Mesodermal cell (in vitro differentiated cells): ENCODE results near the gene OOSP4A.
"Not testable (repeated sequence)": the region's sequence is repeated elsewhere in the genome, so short reads cannot be mapped to it uniquely, and the experiment has no call there.

Source experiments
- H3K27ac ChIP-seq: 2 replicates; pipeline ENCODE4 v1.7.0; 2013; ENCODE audit warnings: mild to moderate bottlenecking, low read depth, low read length, moderate library complexity; ENCODE audit not compliant: severe bottlenecking
- H3K36me3 ChIP-seq: 2 replicates; pipeline ENCODE4 v1.7.1; 2013; ENCODE audit warnings: mild to moderate bottlenecking, low read length, moderate library complexity; ENCODE audit not compliant: control insufficient read depth, insufficient read depth
- H3K4me1 ChIP-seq: one replicate; pipeline ENCODE4 v1.7.1; 2013; ENCODE audit warnings: mild to moderate bottlenecking, low read length; ENCODE audit not compliant: insufficient read depth, control insufficient read depth, poor library complexity, severe bottlenecking
- H3K4me3 ChIP-seq: 2 replicates; pipeline ENCODE4 v1.7.0; 2013; ENCODE audit warnings: low read length, control low read depth, mild to moderate bottlenecking; ENCODE audit not compliant: insufficient read depth, poor library complexity, severe bottlenecking; ENCODE audit errors: extremely low read depth
- H3K9me3 ChIP-seq: 2 replicates; pipeline ENCODE4 v1.7.1; 2013; ENCODE audit warnings: mild to moderate bottlenecking, low read length, moderate library complexity; ENCODE audit not compliant: control insufficient read depth
- WGBS, 2 experiments: methylation state at CpG; one replicate each; pipeline ENCODE4 v1.1.5; 2013; ENCODE audit warnings: missing lambda C conversion rate in 2 of 2; ENCODE audit not compliant: insufficient coverage in 2 of 2; 5-methylcytosine and 5-hydroxymethylcytosine counted together

OOSP4A gene

GRCh38 chr11:59981106-59981770 lies 17.4 kb downstream of the OOSP4A start:
- WGBS, 2 experiments = 100% methylated on average over 3 of the region's 4 CpGs; no CpG with 5 or more reads in 1 of the 2 experiments

GRCh38 chr11:59982037-59982436 lies 18.2 kb downstream of the OOSP4A start:
- not testable (repeated sequence) for H3K4me1 ChIP-seq, H3K9me3 ChIP-seq, H3K4me3 ChIP-seq, H3K27ac ChIP-seq, H3K36me3 ChIP-seq
- WGBS, 2 experiments = 92 to 100% methylated on average over 1 to 2 of the region's 4 CpGs

More at GRCh38 chr11:59981106-59981770, 17.4 kb downstream of the OOSP4A start:
- Histone ChIP-seq H3K27ac (no peak overlapping the region), H3K36me3 (no peaks in the 10 kb centered on the region), H3K4me1 (no peaks in the 10 kb centered on the region), H3K4me3 (no peak overlapping the region), H3K9me3 (no peaks in the 10 kb centered on the region)

GRCh38 chr11:59983212-59983611 lies 19.4 kb downstream of the OOSP4A start:
- Histone ChIP-seq H3K4me3 (no peak overlapping the region), H3K36me3 (no peaks in the 10 kb centered on the region), H3K9me3 (no peaks in the 10 kb centered on the region), H3K27ac (no peak overlapping the region), H3K4me1 (no peaks in the 10 kb centered on the region)
- no CpG with 5 or more reads among the region's 1 CpG for WGBS, 2 experiments

GRCh38 chr11:59984368-59984767 lies 20.5 kb downstream of the OOSP4A start:
- no peaks in the 10 kb centered on the region for H3K4me1 ChIP-seq
- H3K36me3 ChIP-seq = no peaks in the 10 kb centered on the region
- H3K4me3 ChIP-seq = no peak overlapping the region
- H3K9me3 ChIP-seq = no peaks in the 10 kb centered on the region
- H3K27ac ChIP-seq = no peak overlapping the region
- WGBS, 2 experiments = 93 to 94% methylated on average over 2 of the region's 3 CpGs

GRCh38 chr11:59990421-59990820 lies 26.6 kb downstream of the OOSP4A start:
- H3K27ac ChIP-seq = no peak overlapping the region
- H3K36me3 ChIP-seq = no peaks in the 10 kb centered on the region
- no CpG with 5 or more reads among the region's 1 CpG for WGBS, 2 experiments
- H3K4me1 ChIP-seq = no peaks in the 10 kb centered on the region
- H3K9me3 ChIP-seq = peaks cover 7% of the 10 kb centered on the region
- H3K4me3 ChIP-seq = no peak overlapping the region

GRCh38 chr11:59992425-59992824 lies 28.6 kb downstream of the OOSP4A start:
- WGBS, 2 experiments = 86 to 92% methylated on average over 1 to 2 of the region's 5 CpGs
- Histone ChIP-seq H3K36me3 (no peaks in the 10 kb centered on the region), H3K4me3 (no peak overlapping the region), H3K4me1 (no peaks in the 10 kb centered on the region), H3K9me3 (peaks cover 7% of the 10 kb centered on the region), H3K27ac (no peak overlapping the region)

- Histone ChIP-seq H3K4me3 (no peak overlapping the region), H3K9me3 (no peaks in the 10 kb centered on the region), H3K36me3 (no peaks in the 10 kb centered on the region), H3K27ac (no peak overlapping the region), H3K4me1 (no peaks in the 10 kb centered on the region)
- WGBS, 2 experiments = no CpG with 5 or more reads among the region's 2 CpGs
These were observed 34.0 kb downstream of the OOSP4A start for GRCh38 chr11:59997800-59998199.

GRCh38 chr11:59999691-60000090 lies 35.9 kb downstream of the OOSP4A start:
- 87 to 88% methylated on average over 3 to 4 of the region's 4 CpGs for WGBS, 2 experiments
- H3K4me3 ChIP-seq = no peak overlapping the region
- no peak overlapping the region for H3K27ac ChIP-seq
- no peaks in the 10 kb centered on the region for H3K4me1 ChIP-seq
- H3K36me3 ChIP-seq = no peaks in the 10 kb centered on the region
- no peaks in the 10 kb centered on the region for H3K9me3 ChIP-seq

- H3K9me3 ChIP-seq = no peaks in the 10 kb centered on the region
- WGBS, 2 experiments = 83% methylated on average over 1 of the region's 2 CpGs; no CpG with 5 or more reads in 1 of the 2 experiments
- H3K4me1 ChIP-seq = no peaks in the 10 kb centered on the region
- no peak overlapping the region for H3K4me3 ChIP-seq
- H3K36me3 ChIP-seq = no peaks in the 10 kb centered on the region
- no peak overlapping the region for H3K27ac ChIP-seq
These were observed 39.9 kb downstream of the OOSP4A start for GRCh38 chr11:60003729-60004128.

GRCh38 chr11:60005360-60005759 lies 41.5 kb downstream of the OOSP4A start:
- Histone ChIP-seq H3K4me3 (no peak overlapping the region), H3K36me3 (no peaks in the 10 kb centered on the region), H3K4me1 (no peaks in the 10 kb centered on the region), H3K27ac (no peak overlapping the region), H3K9me3 (no peaks in the 10 kb centered on the region)
- no CpG with 5 or more reads among the region's 1 CpG for WGBS, 2 experiments

GRCh38 chr11:60016881-60017280 lies 53.0 kb downstream of the OOSP4A start, which contains the start of gene OOSP4B:
Gene OOSP4B (plus strand): TSS chr11:60017181.
- Histone ChIP-seq H3K4me1 (no peaks in the 10 kb centered on the region), H3K4me3 (no peak within 1 kb of the TSS)
- WGBS, 2 experiments = 100% methylated on average over 1 of the region's 1 CpG; no CpG with 5 or more reads in 1 of the 2 experiments

More at GRCh38 chr11:60016881-60017280, 53.0 kb downstream of the OOSP4A start, which contains the start of gene OOSP4B:
- H3K27ac ChIP-seq = no peak within 1 kb of the TSS
- H3K36me3 ChIP-seq = no peaks in the 10 kb centered on the region
- no peaks in the 10 kb centered on the region for H3K9me3 ChIP-seq
